HG03066 (cell line): ENCODE measurements around the gene DCXR.

ENCODE experiments used
- ATAC-seq: cut with Tn5 transposase; IDR thresholded peaks from one replicate; pipeline ENCODE4 v1.9.1; 2021; ENCODE audit warnings: low read depth; ENCODE audit not compliant: unreplicated experiment

DCXR gene

DNA sequence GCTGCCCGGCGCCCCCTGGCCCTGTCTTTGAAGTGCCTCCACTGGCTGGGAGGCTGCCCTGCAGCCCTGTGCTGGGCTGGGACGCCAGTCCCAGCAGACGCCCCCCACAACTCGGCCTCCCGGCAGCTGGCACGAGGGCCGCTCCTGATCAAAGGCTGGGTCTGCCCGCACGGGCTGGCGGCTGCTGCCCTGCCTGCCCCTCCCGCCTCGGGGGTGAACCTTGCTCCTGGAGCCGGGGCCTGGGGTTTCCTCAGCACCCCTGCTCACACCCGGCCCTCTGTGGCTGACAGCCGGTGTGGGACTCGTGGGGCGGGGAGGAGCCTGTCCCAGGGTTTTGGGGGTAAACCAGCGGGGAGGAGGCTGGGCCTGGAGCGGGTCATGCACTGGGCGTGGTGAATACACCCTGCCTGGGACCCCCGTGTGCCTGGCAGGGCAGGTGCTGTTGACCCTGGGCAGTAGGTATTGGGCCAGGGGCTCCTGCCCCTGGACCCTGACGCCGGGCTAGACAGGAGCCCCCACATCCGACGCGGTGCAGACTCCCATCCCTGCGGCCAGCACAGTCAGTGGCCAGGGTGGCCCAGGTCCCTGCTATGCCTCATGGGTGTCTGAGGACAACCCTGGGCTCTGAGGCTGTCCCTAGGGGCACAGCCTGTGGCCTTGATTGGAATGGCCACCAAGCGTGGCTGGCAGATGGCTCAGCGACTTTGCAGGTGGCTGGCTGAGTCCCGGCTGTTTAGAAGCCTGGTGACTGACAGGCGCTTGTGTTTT is 36.5 kb downstream of the DCXR start:
- no peak for ATAC-seq

GRCh38 chr17:81999976-82000802 is 37.3 kb downstream of the DCXR start:
- ATAC-seq = no peak

DNA sequence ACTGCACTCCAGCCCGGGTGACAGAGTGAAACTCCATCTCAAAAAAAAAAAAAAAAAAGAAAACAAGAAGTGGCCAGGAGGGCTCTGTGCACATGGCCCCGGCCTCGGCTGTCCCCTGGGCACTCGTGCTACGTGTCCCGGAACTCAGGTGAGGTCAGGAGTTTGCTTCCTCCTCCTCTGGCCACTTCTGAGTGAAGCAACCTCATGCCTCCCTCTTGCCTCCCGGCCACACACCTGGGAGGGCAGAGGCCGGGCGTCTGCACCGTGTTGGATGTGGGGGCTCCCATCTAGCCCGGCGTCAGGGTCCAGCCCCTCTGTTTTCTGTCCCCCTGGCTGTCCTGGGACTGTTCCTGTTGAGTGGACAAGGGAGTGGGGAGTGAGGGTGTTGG is 37.9 kb downstream of the DCXR start:
- ATAC-seq = no peak

- ATAC-seq = no peak
Measured at GRCh38 chr17:81998691-81999438, 38.6 kb downstream of the DCXR start.

DNA sequence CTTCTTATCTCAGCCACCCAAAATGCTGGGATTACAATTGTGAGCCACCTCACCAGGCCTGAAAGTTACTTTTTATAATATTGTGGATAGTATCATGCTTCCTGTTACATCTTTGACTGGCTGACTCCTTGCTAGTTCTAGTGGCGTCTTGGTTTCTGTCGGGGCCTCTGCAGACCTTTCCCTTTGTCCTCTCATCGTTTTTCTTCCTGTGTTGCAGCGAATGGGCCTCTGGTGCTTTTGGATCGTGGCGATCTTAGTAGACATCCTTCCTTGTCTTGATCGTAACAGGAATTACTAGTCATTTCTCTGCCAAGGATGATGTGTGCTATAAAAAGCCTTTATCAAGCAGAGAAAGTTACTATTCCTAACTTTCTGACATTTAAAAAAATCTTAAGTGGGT is 39.3 kb downstream of the DCXR start:
- no peak for ATAC-seq

DNA sequence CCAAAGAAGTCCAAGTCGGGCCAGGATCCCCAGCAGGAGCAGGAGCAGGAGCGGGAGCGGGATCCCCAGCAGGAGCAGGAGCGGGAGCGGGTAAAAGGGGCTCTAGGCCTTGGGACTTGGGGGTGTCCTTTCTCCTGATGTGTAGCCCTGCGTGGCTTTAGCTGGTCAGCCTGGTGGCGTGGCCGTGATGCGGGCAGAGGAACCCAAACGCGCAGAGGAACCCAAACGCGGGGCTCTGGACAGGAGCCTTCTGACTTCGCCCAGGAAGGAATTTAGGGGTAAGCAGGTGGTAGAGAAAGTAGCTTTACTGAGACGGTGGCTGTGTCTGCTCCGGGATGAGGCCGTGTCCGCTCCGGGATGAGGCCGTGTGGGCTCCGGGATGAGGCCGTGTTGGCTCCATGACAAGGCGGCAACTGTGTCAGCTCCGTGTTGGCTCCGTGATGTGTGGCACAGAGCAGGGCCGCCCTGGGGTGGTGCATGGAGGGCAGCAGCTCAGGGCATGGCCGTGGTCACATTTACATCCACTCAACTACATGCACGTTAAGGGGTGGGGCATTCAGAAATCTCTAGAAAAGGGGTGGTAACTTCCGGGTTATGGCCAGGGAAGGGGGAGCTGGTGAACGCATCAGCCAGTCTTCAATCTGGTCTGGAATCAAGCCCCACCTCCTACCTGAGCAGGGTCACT is 40.6 kb downstream of the DCXR start:
- no peak for ATAC-seq

- no peak for ATAC-seq
Measured at GRCh38 chr17:81996232-81996756, 41.2 kb downstream of the DCXR start.

DNA sequence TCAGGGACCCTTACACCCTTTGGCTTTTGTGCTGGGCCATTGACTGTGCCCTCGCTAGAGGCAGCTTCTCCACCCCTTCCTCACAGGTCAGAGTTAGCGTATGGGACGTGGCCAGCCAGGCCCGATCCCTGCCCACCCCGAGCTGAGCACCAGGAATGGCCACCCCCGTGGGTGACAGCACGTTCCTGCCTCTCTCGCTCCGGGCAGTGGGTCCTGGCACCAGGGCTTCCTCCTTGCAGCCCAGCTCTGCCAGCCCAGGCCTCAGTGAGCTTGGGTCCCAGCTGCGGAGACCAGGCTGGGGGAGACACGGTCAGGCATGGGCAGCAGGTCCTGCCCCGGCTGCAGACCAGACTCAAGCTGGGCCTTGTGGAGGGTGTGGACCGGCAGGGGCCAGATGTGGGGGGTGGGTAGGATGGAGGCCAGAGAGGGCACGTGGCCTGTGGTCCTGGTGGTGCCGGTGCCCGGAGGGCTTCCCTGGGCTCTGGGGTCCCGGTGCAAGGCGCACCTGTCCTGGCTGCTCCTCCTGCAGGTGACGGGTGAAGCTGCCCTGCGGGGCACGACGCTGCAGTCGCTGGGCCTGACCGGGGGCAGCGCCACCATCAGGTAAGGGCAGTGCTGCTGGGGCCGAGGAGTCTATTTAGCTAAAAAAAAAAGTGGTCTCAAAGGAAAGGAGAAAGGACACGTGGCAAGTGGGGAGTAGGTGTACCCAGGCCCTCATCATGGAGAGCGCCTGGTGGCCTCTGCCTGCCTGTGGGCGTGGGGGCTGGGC is 41.9 kb downstream of the DCXR start:
- ATAC-seq = no peak

GRCh38 chr17:81994593-81995462 is 42.7 kb downstream of the DCXR start:
- no peak for ATAC-seq

DNA sequence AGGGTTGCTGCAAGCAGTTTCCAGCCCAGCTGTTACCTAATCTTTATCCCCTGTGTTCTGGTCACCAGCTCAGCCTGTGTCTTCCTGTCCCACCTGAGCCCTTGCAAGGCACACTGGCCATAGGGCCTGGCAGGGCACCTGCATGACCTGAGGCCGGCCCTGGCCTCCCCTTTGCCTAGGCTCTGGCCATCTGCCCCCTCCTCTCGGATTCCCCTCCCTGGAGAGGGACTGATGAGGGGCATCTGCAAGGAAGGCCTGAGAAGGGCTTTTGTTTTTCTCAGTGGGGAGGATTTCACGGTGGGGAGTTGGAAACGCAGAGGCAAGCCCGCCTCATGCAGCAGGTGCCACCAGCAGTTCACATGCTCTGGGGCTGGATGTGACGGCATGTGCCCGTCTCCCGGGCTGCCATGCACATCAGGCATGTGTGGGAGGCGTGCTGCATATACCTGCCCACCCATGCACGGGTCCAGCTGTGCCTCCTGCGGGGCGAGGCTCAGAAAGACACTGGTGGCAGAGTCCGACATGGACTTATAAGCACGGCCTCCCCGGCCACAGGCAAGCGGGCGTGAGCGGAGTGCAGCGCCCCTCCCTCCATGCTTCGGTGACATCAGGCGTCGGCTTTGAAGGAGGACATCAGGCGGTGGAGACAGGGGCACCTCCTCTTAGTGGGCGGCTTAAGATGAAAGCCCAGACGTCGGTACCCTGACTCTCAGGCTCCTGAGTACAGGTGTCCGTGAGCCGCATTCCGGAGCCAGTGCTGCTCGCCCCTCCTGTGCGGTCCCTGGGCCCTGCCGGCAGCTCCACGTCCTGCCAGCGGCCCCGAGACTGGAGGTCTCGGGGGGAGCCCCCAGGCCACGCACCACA is 43.5 kb downstream of the DCXR start:
- no peak for ATAC-seq

GRCh38 chr17:81992306-81993102 is 45.0 kb downstream of the DCXR start:
- ATAC-seq = no peak

- no peak for ATAC-seq
Measured at GRCh38 chr17:81991684-81992305, 45.7 kb downstream of the DCXR start.

DNA sequence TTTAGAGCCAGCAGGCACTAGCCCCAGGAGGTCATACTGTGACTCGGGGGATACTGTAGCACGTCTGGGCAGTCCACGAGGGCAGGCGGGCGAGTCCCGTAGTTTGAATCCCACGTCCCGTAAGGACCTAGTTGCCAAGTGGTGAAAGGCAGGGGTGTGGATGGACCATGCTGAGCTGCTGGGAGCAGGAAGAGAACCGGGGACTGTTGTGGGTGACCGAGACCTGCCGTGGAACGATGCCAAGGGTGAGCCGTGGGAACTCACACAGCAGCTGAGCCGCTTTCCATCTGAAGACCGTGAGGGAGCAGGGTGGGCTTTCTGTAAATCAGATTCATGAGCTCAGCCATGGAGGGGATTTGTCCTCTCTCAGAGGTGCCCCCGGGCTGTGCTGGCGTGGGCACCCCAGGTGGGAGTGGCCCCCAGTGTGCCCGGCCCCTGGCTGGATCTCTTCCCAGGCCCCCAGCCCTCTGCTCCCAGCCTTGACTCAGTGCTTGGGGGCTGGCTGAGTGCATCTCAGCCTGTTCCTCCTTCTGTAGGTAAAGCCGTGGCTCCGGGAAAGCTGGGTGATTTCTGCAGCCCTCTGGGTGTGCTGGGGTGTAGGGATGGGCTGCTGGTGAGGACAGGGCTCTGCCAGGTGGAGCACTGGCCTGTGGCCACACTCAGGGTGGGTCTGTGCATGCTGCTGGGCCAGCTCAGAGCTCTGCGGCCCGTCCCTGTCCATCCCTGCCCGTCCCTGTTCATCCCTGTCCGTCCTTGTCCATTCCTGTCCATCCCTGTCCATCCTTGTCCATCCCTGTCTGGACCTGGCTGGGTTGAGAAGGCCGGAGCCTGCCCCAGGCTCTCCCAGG is 46.4 kb downstream of the DCXR start:
- ATAC-seq = no peak

- no peak for ATAC-seq
Measured at GRCh38 chr17:81987161-81987770, 50.2 kb downstream of the DCXR start.

- no peak for ATAC-seq
Measured at GRCh38 chr17:81986606-81987005, 50.9 kb downstream of the DCXR start.
